Measurements from ENCODE around the gene SELENOP. TPM values are rescaled to one million over a fixed set of nuclear protein-coding genes. Genes with fewer than 3 reads are reported as not detected.

Gene SELENOP
- total and polyA plus RNA-seq, 2 of the 8 experiments (the other 6 are each of a cell fraction or from before 2014, with no cell fraction given) = 5.5 to 19.4 TPM

- Histone ChIP-seq H2BK12ac (ENCODE audit: low read depth, low read length) (no peak overlapping the region), H3K4me3 (ENCODE audit: extremely low read depth in 1 of 4, insufficient read depth in 2 of 4, low read depth in 3 of 4, low read length in 4 of 4) (no peak overlapping the region), H3K36me3 (ENCODE audit: control insufficient read depth in 2 of 4, insufficient read depth in 4 of 4, low read length in 3 of 4) (no peaks in the 10 kb centered on the region), H3K4me2 (ENCODE audit: insufficient read depth in 1 of 2, low read depth in 2 of 2, low read length in 2 of 2) (no peak overlapping the region), H2BK15ac (ENCODE audit: low read length) (no peak overlapping the region), H2AFZ (ENCODE audit: low read length) (no peak overlapping the region), H4K91ac (replicated peaks; ENCODE audit: insufficient read length, low read length) (no peak overlapping the region), H3K9me3 (ENCODE audit: insufficient read depth in 2 of 2, low read depth in 1 of 2, low read length in 1 of 2) (no peaks in the 10 kb centered on the region), H3K27ac (ENCODE audit: low read depth, low read length) (no peak overlapping the region), H3K56ac (replicated peaks; ENCODE audit: insufficient read length, low read depth, low read length) (no peak overlapping the region), H3K23me2 (ENCODE audit: low read depth, low read length) (no peaks in the 10 kb centered on the region), H3K27me3 (replicated peaks in 1 of 4; ENCODE audit: control insufficient read depth in 3 of 4, extremely low read depth in 1 of 4, insufficient read depth in 3 of 4, low read length in 3 of 4) (no peaks in the 10 kb centered on the region), H2BK5ac (ENCODE audit: low read depth, low read length) (no peak overlapping the region), H4K5ac (ENCODE audit: insufficient read length, low read depth, low read length) (no peak overlapping the region), H3K14ac (ENCODE audit: insufficient read length) (no peak overlapping the region), H3K9ac (replicated peaks in 1 of 4; ENCODE audit: extremely low read depth in 1 of 4, low read depth in 3 of 4, low read length in 3 of 4) (no peak overlapping the region), H4K20me1 (replicated peaks in 1 of 2; ENCODE audit: control insufficient read depth in 1 of 2, insufficient read depth in 2 of 2, low read length in 2 of 2) (no peaks in the 10 kb centered on the region), H2BK120ac (replicated peaks; ENCODE audit: low read depth, low read length) (no peak overlapping the region), H3K23ac (ENCODE audit: insufficient read length) (no peak overlapping the region), H3K79me1 (ENCODE audit: low read depth, low read length) (no peaks in the 10 kb centered on the region), H2BK20ac (ENCODE audit: low read length) (no peak overlapping the region), H4K8ac (ENCODE audit: extremely low read depth, insufficient read depth, low read length) (no peak overlapping the region), H2AK5ac (ENCODE audit: low read depth, low read length) (no peak overlapping the region), H3K4ac (replicated peaks; ENCODE audit: insufficient read length, low read depth, low read length) (no peak overlapping the region), H3K18ac (ENCODE audit: extremely low read depth, low read length) (no peak overlapping the region), H3K4me1 (replicated peaks in 1 of 4; ENCODE audit: control insufficient read depth in 3 of 4, insufficient read depth in 4 of 4, low read length in 3 of 4) (peaks cover 0 to 3% (median 0%) of the 10 kb centered on the region in 4 experiments; a peak in 1 of 7 replicates), H3K79me2 (ENCODE audit: control insufficient read depth in 1 of 2, insufficient read depth in 2 of 2, low read length in 2 of 2) (no peaks in the 10 kb centered on the region)
- DNase-seq (ENCODE audit: low read depth in 1 of 2, low spot score in 2 of 2) (no peak), FAIRE-seq (no peak)
- CTCF ChIA-PET (ENCODE audit: partially characterized antibody) = interaction anchor here (1.4 kb wide), 1 partner anchor 11 kb away, joined by 3 read pairs; no protein-coding TSS in a partner anchor
- POLR2A ChIA-PET (ENCODE audit: partially characterized antibody) = no interaction called here
- 90% methylated on average over 1 of the region's 1 CpG; no CpG with 5 or more reads in 1 of the 2 experiments for WGBS, 2 experiments (ENCODE audit: extremely low coverage in 1 of 2, insufficient coverage in 1 of 2, insufficient read length in 1 of 2, insufficient replicate concordance in 2 of 2, low coverage in 1 of 2, low lambda C conversion rate in 2 of 2, missing lambda C conversion rate in 1 of 2)
- no peak for TF ChIP-seq POU5F1 (IDR thresholded peaks at IDR 0.05; ENCODE audit: low read depth, low read length)
- TF ChIP-seq CEBPB (IDR thresholded peaks at IDR 0.05; ENCODE audit: low read depth, low read length) = no peak
- no peak for TF ChIP-seq EZH2 (IDR thresholded peaks at IDR 0.05; ENCODE audit: low read depth, low read length, severe bottlenecking)
- TF ChIP-seq ATF3 (IDR thresholded peaks at IDR 0.05; ENCODE audit: insufficient read depth, low read depth, low read length) = no peak
- no peak for TF ChIP-seq CREB1 (IDR thresholded peaks at IDR 0.05)
Observed at GRCh38 chr5:42854795-42855194, 43.1 kb upstream of the SELENOP start.
